ENCODE measurements around the gene CYFIP1. TPM values are rescaled to one million over a fixed set of nuclear protein-coding genes. Genes with fewer than 3 reads are reported as not detected.

The CYFIP1 gene
- total and polyA plus RNA-seq, 2 of the 8 experiments (the other 6 are each of a cell fraction or from before 2014, with no cell fraction given): 38.6 to 81.7 TPM

DNA sequence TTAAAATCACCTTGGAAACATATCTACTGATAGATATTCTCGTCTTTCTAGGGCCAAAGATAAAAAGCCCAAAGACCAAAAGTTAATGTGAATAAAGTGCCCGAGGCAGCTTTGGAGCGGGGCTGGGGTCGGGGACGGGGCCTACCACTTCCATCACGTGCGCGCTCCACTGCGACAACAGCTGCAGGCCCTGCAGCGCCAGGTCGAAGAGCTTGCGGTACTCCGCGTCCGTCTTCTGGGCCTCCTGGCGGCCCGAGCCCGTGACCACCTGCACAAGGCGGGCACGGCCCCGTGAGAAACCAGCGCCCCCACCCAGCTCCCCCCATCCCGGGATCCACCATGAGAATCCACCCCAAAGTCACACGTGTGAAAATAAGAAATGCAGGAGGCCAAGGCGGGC, 52.4 kb downstream of the CYFIP1 start:
- H2AK5ac ChIP-seq (ENCODE audit: low read depth, low read length): no peak overlapping the region
- FAIRE-seq (no peak), DNase-seq (ENCODE audit: low read depth in 1 of 2, low spot score in 2 of 2) (no peak)
- no peak overlapping the region for H2BK15ac ChIP-seq (ENCODE audit: low read length)
- no peak overlapping the region for H3K14ac ChIP-seq (ENCODE audit: insufficient read length)
- no peak overlapping the region for H3K27ac ChIP-seq (ENCODE audit: low read depth, low read length)
- H3K4me2 ChIP-seq (ENCODE audit: insufficient read depth in 1 of 2, low read depth in 2 of 2, low read length in 2 of 2): no peak overlapping the region
- no peak overlapping the region for H3K9ac ChIP-seq (replicated peaks in 1 of 4; ENCODE audit: extremely low read depth in 1 of 4, low read depth in 3 of 4, low read length in 3 of 4)
- H3K4ac ChIP-seq (replicated peaks; ENCODE audit: insufficient read length, low read depth, low read length): no peak overlapping the region
- no peak overlapping the region for H3K56ac ChIP-seq (replicated peaks; ENCODE audit: insufficient read length, low read depth, low read length)
- no peak overlapping the region for H2BK5ac ChIP-seq (ENCODE audit: low read depth, low read length)
- H2AFZ ChIP-seq (ENCODE audit: low read length): no peak overlapping the region
- no peak overlapping the region for H3K18ac ChIP-seq (ENCODE audit: extremely low read depth, low read length)
- TF ChIP-seq NRF1 (IDR thresholded peaks at IDR 0.05; ENCODE audit: low read depth, low read length) (no peak), CTBP2 (IDR thresholded peaks at IDR 0.05; ENCODE audit: borderline replicate concordance, insufficient read depth, insufficient read length, low read length) (no peak)
- H2BK120ac ChIP-seq (replicated peaks; ENCODE audit: low read depth, low read length): no peak overlapping the region
- H4K91ac ChIP-seq (replicated peaks; ENCODE audit: insufficient read length, low read length): no peak overlapping the region
- no peak overlapping the region for H2BK20ac ChIP-seq (ENCODE audit: low read length)
- peaks cover 0 to 2% of the 10 kb centered on the region in 2 experiments for H4K20me1 ChIP-seq (replicated peaks in 1 of 2; ENCODE audit: control insufficient read depth in 1 of 2, insufficient read depth in 2 of 2, low read length in 2 of 2)
- no peaks in the 10 kb centered on the region for H3K23me2 ChIP-seq (ENCODE audit: low read depth, low read length)
- H2BK12ac ChIP-seq (ENCODE audit: low read depth, low read length): no peak overlapping the region
- no peaks in the 10 kb centered on the region for H3K79me2 ChIP-seq (ENCODE audit: control insufficient read depth in 1 of 2, insufficient read depth in 2 of 2, low read length in 2 of 2)
- no peak overlapping the region for H3K23ac ChIP-seq (ENCODE audit: insufficient read length)
- no peak overlapping the region for H4K8ac ChIP-seq (ENCODE audit: extremely low read depth, insufficient read depth, low read length)
- H3K27me3 ChIP-seq (replicated peaks in 1 of 4; ENCODE audit: control insufficient read depth in 3 of 4, extremely low read depth in 1 of 4, insufficient read depth in 3 of 4, low read length in 3 of 4): no peaks in the 10 kb centered on the region
- H3K4me3 ChIP-seq (ENCODE audit: extremely low read depth in 1 of 4, insufficient read depth in 2 of 4, low read depth in 3 of 4, low read length in 4 of 4): no peak overlapping the region
- ChIA-PET CTCF (ENCODE audit: partially characterized antibody) (no interaction called here), POLR2A (ENCODE audit: partially characterized antibody) (no interaction called here)
- peaks cover 0 to 4% (median 1%) of the 10 kb centered on the region in 4 experiments; a peak in 3 of 8 replicates for H3K36me3 ChIP-seq (ENCODE audit: control insufficient read depth in 2 of 4, insufficient read depth in 4 of 4, low read length in 3 of 4)
- 90% methylated on average over 24 of the region's 25 CpGs; no CpG with 5 or more reads in 1 of the 2 experiments for WGBS, 2 experiments (ENCODE audit: extremely low coverage in 1 of 2, insufficient coverage in 1 of 2, insufficient read length in 1 of 2, insufficient replicate concordance in 2 of 2, low coverage in 1 of 2, low lambda C conversion rate in 2 of 2, missing lambda C conversion rate in 1 of 2)
- H3K79me1 ChIP-seq (ENCODE audit: low read depth, low read length): no peaks in the 10 kb centered on the region
- H3K9me3 ChIP-seq (ENCODE audit: insufficient read depth in 2 of 2, low read depth in 1 of 2, low read length in 1 of 2): no peaks in the 10 kb centered on the region
- no peak overlapping the region for H4K5ac ChIP-seq (ENCODE audit: insufficient read length, low read depth, low read length)
- no peaks in the 10 kb centered on the region for H3K4me1 ChIP-seq (replicated peaks in 1 of 4; ENCODE audit: control insufficient read depth in 3 of 4, insufficient read depth in 4 of 4, low read length in 3 of 4)

Measured in H1 (cell line).